Astrocyte of the spinal cord (primary cell): ENCODE data around the gene CRYZ.

Experiments
- DNase-seq: peaks from one replicate; pipeline ENCODE4 v3.0.0; 2011; ENCODE audit warnings: low read depth, low spot score
- H3K4me3 ChIP-seq: 2 replicates; pipeline ENCODE4 v1.5.1; 2011; ENCODE audit warnings: low read depth, mild to moderate bottlenecking, low read length, moderate library complexity
- CTCF ChIP-seq: IDR thresholded peaks from 2 replicates; pipeline ENCODE4 v1.5.1; 2012; ENCODE audit warnings: low read depth, mild to moderate bottlenecking, low read length, inconsistent platforms
- in situ Hi-C: cut with HindIII; loops from 2 replicates; pipeline ENCODE4 v1.10.0; 2017; ENCODE audit warnings: low sequenced_read_pairs

The CRYZ gene

GRCh38 chr1:74715806-74716205, 17.0 kb downstream of the CRYZ start:
- in situ Hi-C loops: no loop called here
- no peak overlapping the region for H3K4me3 ChIP-seq
- DNase-seq: no peak
- TF ChIP-seq CTCF: no peak

GRCh38 chr1:74715236-74715502, 17.7 kb downstream of the CRYZ start:
- no peak for DNase-seq
- no peak overlapping the region for H3K4me3 ChIP-seq
- in situ Hi-C loops: no loop called here
- TF ChIP-seq CTCF: no peak

- in situ Hi-C loops: no loop called here
- no peak overlapping the region for H3K4me3 ChIP-seq
- no peak for TF ChIP-seq CTCF
- no peak for DNase-seq
Observed at GRCh38 chr1:74714429-74715235, 18.2 kb downstream of the CRYZ start.

- no peak for DNase-seq
- in situ Hi-C loops: no loop called here
- no peak overlapping the region for H3K4me3 ChIP-seq
- no peak for TF ChIP-seq CTCF
Observed at GRCh38 chr1:74713849-74714248, 19.0 kb downstream of the CRYZ start.

- TF ChIP-seq CTCF: no peak
- H3K4me3 ChIP-seq: no peak overlapping the region
- no peak for DNase-seq
- in situ Hi-C loops: no loop called here
Observed at GRCh38 chr1:74712881-74713280, 20.0 kb downstream of the CRYZ start.

GRCh38 chr1:74703386-74704182, 29.3 kb downstream of the CRYZ start:
- in situ Hi-C loops: no loop called here
- no peak for DNase-seq
- no peak for TF ChIP-seq CTCF
- no peak overlapping the region for H3K4me3 ChIP-seq
